H9 (cell line): ENCODE data around the gene ZC3H12C. TPM values are rescaled to one million over a fixed set of nuclear protein-coding genes. Genes with fewer than 3 reads are reported as not detected.

Experiments used
- DNase-seq: peaks from one replicate; pipeline ENCODE4 v3.0.0-alpha.2; 2017
- H2AFZ ChIP-seq: one replicate; pipeline ENCODE4 v1.6.1; 2013; ENCODE audit warnings: mild to moderate bottlenecking, low read length, control low read depth, moderate library complexity
- H2AK5ac ChIP-seq: 2 replicates; pipeline ENCODE4 v1.6.1; 2013; ENCODE audit warnings: low read length, control low read depth, mixed read lengths; ENCODE audit not compliant: insufficient read length
- H2BK120ac ChIP-seq: one replicate; pipeline ENCODE4 v1.6.1; 2013; ENCODE audit warnings: low read depth, mild to moderate bottlenecking, low read length, control low read depth, inconsistent platforms; ENCODE audit not compliant: poor library complexity, severe bottlenecking
- H2BK12ac ChIP-seq: 2 replicates; pipeline ENCODE4 v1.6.1; 2013; ENCODE audit warnings: low read length, control low read depth, mixed read lengths, low read depth; ENCODE audit not compliant: insufficient read length
- H2BK15ac ChIP-seq: 2 replicates; pipeline ENCODE4 v1.6.1; 2013; ENCODE audit warnings: low read depth, low read length, control low read depth
- H2BK20ac ChIP-seq: one replicate; pipeline ENCODE4 v1.6.1; 2013; ENCODE audit warnings: low read depth, mild to moderate bottlenecking, low read length, control low read depth, inconsistent platforms; ENCODE audit not compliant: poor library complexity, severe bottlenecking
- H2BK5ac ChIP-seq: 2 replicates; pipeline ENCODE4 v1.6.1; 2013; ENCODE audit warnings: low read length, control low read depth, mixed read lengths; ENCODE audit not compliant: insufficient read length
- H3K14ac ChIP-seq: 2 replicates; pipeline ENCODE4 v1.6.1; 2013; ENCODE audit warnings: low read length, control low read depth; ENCODE audit not compliant: insufficient read depth
- H3K18ac ChIP-seq: 2 replicates; pipeline ENCODE4 v1.6.1; 2013; ENCODE audit warnings: low read depth, mild to moderate bottlenecking, mixed read lengths, low read length, control low read depth; ENCODE audit not compliant: insufficient read length
- H3K23ac ChIP-seq: 2 replicates; pipeline ENCODE4 v1.6.1; 2013; ENCODE audit warnings: low read length, control low read depth, mixed read lengths, low read depth; ENCODE audit not compliant: insufficient read length
- H3K23me2 ChIP-seq: 2 replicates; pipeline ENCODE4 v1.6.1; 2013; ENCODE audit warnings: low read depth, mild to moderate bottlenecking, mixed read lengths, low read length, control low read depth; ENCODE audit not compliant: insufficient read length, poor library complexity, severe bottlenecking
- H3K27ac ChIP-seq: 2 replicates; pipeline ENCODE4 v1.5.1; 2013; ENCODE audit warnings: low read length, control low read depth, mixed read lengths, low read depth; ENCODE audit not compliant: insufficient read length
- H3K27me3 ChIP-seq: 2 replicates; pipeline ENCODE4 v1.6.1; 2013; ENCODE audit warnings: low read length, control low read depth, inconsistent platforms; ENCODE audit not compliant: insufficient read depth
- H3K4ac ChIP-seq: 2 replicates; pipeline ENCODE4 v1.6.1; 2013; ENCODE audit warnings: low read depth, mild to moderate bottlenecking, control low read depth, inconsistent platforms, low read length, moderate library complexity
- H3K4me1 ChIP-seq: 2 replicates; pipeline ENCODE4 v1.6.1; 2013; ENCODE audit warnings: low read length, control low read depth, inconsistent platforms; ENCODE audit not compliant: insufficient read depth
- H3K4me2 ChIP-seq: 2 replicates; pipeline ENCODE4 v1.6.1; 2013; ENCODE audit warnings: low read length, control low read depth, mixed read lengths; ENCODE audit not compliant: insufficient read length, insufficient read depth
- H3K56ac ChIP-seq: 2 replicates; pipeline ENCODE4 v1.6.1; 2013; ENCODE audit warnings: low read depth, mild to moderate bottlenecking, mixed read lengths, low read length, control low read depth; ENCODE audit not compliant: insufficient read length
- H3K79me1 ChIP-seq: 2 replicates; pipeline ENCODE4 v1.6.1; 2013; ENCODE audit warnings: low read depth, mild to moderate bottlenecking, moderate library complexity, low read length, control low read depth, inconsistent platforms; ENCODE audit not compliant: insufficient read depth, poor library complexity, severe bottlenecking
- H3K79me2 ChIP-seq: 2 replicates; pipeline ENCODE4 v1.6.1; 2013; ENCODE audit warnings: low read length, control low read depth, inconsistent platforms; ENCODE audit not compliant: insufficient read depth
- H3K9ac ChIP-seq: 2 replicates; pipeline ENCODE4 v1.6.1; 2013; ENCODE audit warnings: low read length, control low read depth, mixed read lengths; ENCODE audit not compliant: insufficient read length; ENCODE audit errors: extremely low read depth
- H3K9me3 ChIP-seq: one replicate; pipeline ENCODE4 v1.6.1; 2013; ENCODE audit warnings: low read depth, low read length, inconsistent platforms; ENCODE audit not compliant: control insufficient read depth
- H3T11ph ChIP-seq: one replicate; pipeline ENCODE4 v1.6.1; 2013; ENCODE audit warnings: mild to moderate bottlenecking, low read length, control low read depth, inconsistent platforms
- H4K20me1 ChIP-seq: one replicate; pipeline ENCODE4 v1.6.1; 2013; ENCODE audit not compliant: control insufficient read depth, insufficient read length, insufficient read depth
- H4K5ac ChIP-seq: 2 replicates; pipeline ENCODE4 v1.6.1; 2013; ENCODE audit warnings: low read depth, mild to moderate bottlenecking, mixed read lengths, low read length, control low read depth; ENCODE audit not compliant: insufficient read length
- H4K8ac ChIP-seq: replicated peaks from 2 replicates; pipeline ENCODE4 v1.6.1; 2013; ENCODE audit warnings: low read length, control low read depth, mixed read lengths, low read depth; ENCODE audit not compliant: insufficient read length
- H4K91ac ChIP-seq: 2 replicates; pipeline ENCODE4 v1.6.1; 2013; ENCODE audit warnings: low read depth, mild to moderate bottlenecking, moderate library complexity, mixed read lengths, low read length, control low read depth; ENCODE audit not compliant: insufficient read length
- H3K27ac Mint-ChIP-seq, 3 experiments: 2 replicates in 2 of 3; 3 replicates in 1 of 3; pipeline ENCODE4 v1.8.0; 2020 to 2021; ENCODE audit warnings: mixed read lengths in 3 of 3, mild to moderate bottlenecking in 1 of 3, moderate library complexity in 1 of 3
- H3K27me3 Mint-ChIP-seq: 2 replicates; pipeline ENCODE4 v1.8.0; 2021; ENCODE audit warnings: low read depth, mild to moderate bottlenecking, moderate library complexity, mixed read lengths
- H3K36me3 Mint-ChIP-seq, 3 experiments: 2 replicates in 2 of 3; 3 replicates in 1 of 3; pipeline ENCODE4 v1.8.0; 2020 to 2021; ENCODE audit warnings: low read depth in 3 of 3, mixed read lengths in 3 of 3; ENCODE audit not compliant: insufficient read depth in 1 of 3
- H3K4me1 Mint-ChIP-seq, 2 experiments: 2 replicates each; pipeline ENCODE4 v1.8.0; 2020; ENCODE audit warnings: mixed read lengths in 2 of 2
- H3K4me3 Mint-ChIP-seq, 2 experiments: 2 replicates in 1 of 2; 3 replicates in 1 of 2; pipeline ENCODE4 v1.8.0; 2020 to 2021; ENCODE audit warnings: mild to moderate bottlenecking in 2 of 2, mixed read lengths in 2 of 2, moderate library complexity in 1 of 2
- H3K9me3 Mint-ChIP-seq, 2 experiments: 2 replicates in 1 of 2; 3 replicates in 1 of 2; pipeline ENCODE4 v1.8.0; 2020; ENCODE audit warnings: mild to moderate bottlenecking in 2 of 2, mixed read lengths in 2 of 2, moderate library complexity in 1 of 2
- CTCF ChIP-seq: fragments of 200-600 bp; sonication (generic); conservative IDR thresholded peaks from 3 replicates; pipeline ENCODE4 v1.8.0; 2021; ENCODE audit warnings: antibody characterized with exemption, mild to moderate bottlenecking
- WGBS: extraction: QIAGEN DNeasy Blood & Tissue Kit; methylation state at CpG from one replicate; pipeline ENCODE4 v1.1.7; 2013; ENCODE audit warnings: missing lambda C conversion rate, low lambda C conversion rate, mixed read lengths; ENCODE audit not compliant: insufficient read length; ENCODE audit errors: extremely low coverage; 5-methylcytosine and 5-hydroxymethylcytosine counted together
- total RNA-seq: library from RNA; stranded (reverse); gene quantifications from 2 replicates; pipeline ENCODE4 v1.2.1, GENCODE V29; 2021

The ZC3H12C gene
- total RNA-seq, 1 experiment from 2014 or later: 4.8 TPM

GRCh38 chr11:110168033-110168803 lies 75.0 kb downstream of the ZC3H12C start:
- H3K27me3 ChIP-seq: no peaks in the 10 kb centered on the region
- DNase-seq: no peak
- H3K14ac ChIP-seq: no peak overlapping the region
- peaks cover 5 to 13% of the 10 kb centered on the region in 2 experiments for H3K4me1 Mint-ChIP-seq
- no peaks in the 10 kb centered on the region for H4K20me1 ChIP-seq
- no peak overlapping the region for H4K5ac ChIP-seq
- H3K4me1 ChIP-seq: 0 out of 2 replicates have a peak, but pooled peaks cover 6% of the 10 kb centered on the region
- H3K9me3 ChIP-seq: no peaks in the 10 kb centered on the region
- no CpG with 5 or more reads among the region's 5 CpGs for WGBS
- H3K27ac ChIP-seq: no peak overlapping the region
- no peak overlapping the region for H3K18ac ChIP-seq
- no peak overlapping the region for H3K27ac Mint-ChIP-seq
- H2BK120ac ChIP-seq: no peak overlapping the region
- H3K4me2 ChIP-seq: no peak overlapping the region
- no peak overlapping the region for H3K23ac ChIP-seq
- H3K79me1 ChIP-seq: no peaks in the 10 kb centered on the region
- no peak overlapping the region for H2AFZ ChIP-seq
- no peaks in the 10 kb centered on the region for H3K27me3 Mint-ChIP-seq
- H2BK12ac ChIP-seq: no peak overlapping the region
- no peak overlapping the region for H3K4ac ChIP-seq
- no peak overlapping the region for H2BK5ac ChIP-seq
- H2BK20ac ChIP-seq: no peak overlapping the region
- H2AK5ac ChIP-seq: no peak overlapping the region
- no peak for TF ChIP-seq CTCF
- no peak overlapping the region for H3T11ph ChIP-seq
- H3K79me2 ChIP-seq: no peaks in the 10 kb centered on the region
- H3K23me2 ChIP-seq: no peaks in the 10 kb centered on the region
- H4K91ac ChIP-seq: no peak overlapping the region
- H3K56ac ChIP-seq: no peak overlapping the region
- H3K36me3 Mint-ChIP-seq: peaks cover 9 to 19% (median 9%) of the 10 kb centered on the region in 3 experiments; a peak in 6 of 7 replicates
- no peak overlapping the region for H4K8ac ChIP-seq
- no peak overlapping the region for H3K4me3 Mint-ChIP-seq
- no peaks in the 10 kb centered on the region for H3K9me3 Mint-ChIP-seq
- H2BK15ac ChIP-seq: no peak overlapping the region
- H3K9ac ChIP-seq: no peak overlapping the region
